BLaER1 (cell line): ENCODE results near the gene UTP18.
"Not testable (repeated sequence)": the region's sequence is repeated elsewhere in the genome, so short reads cannot be mapped to it uniquely, and the experiment has no call there.

Source experiments
- H3K27ac ChIP-seq: shearing (Covaris generic); formaldehyde crosslinking; 2 replicates; pipeline ENCODE4 v1.8.1; 2022
- H3K27me3 ChIP-seq: shearing (Covaris generic); formaldehyde crosslinking; 2 replicates; pipeline ENCODE4 v1.8.1; 2022
- H3K36me3 ChIP-seq: shearing (Covaris generic); formaldehyde crosslinking; 2 replicates; pipeline ENCODE4 v1.8.1; 2022
- H3K4me1 ChIP-seq: shearing (Covaris generic); formaldehyde crosslinking; 2 replicates; pipeline ENCODE4 v1.8.1; 2022
- H3K4me2 ChIP-seq: shearing (Covaris generic); formaldehyde crosslinking; 2 replicates; pipeline ENCODE4 v1.8.1; 2022
- H3K4me3 ChIP-seq: shearing (Covaris generic); formaldehyde crosslinking; 2 replicates; pipeline ENCODE4 v1.8.1; 2022
- H3K9ac ChIP-seq: shearing (Covaris generic); formaldehyde crosslinking; 2 replicates; pipeline ENCODE4 v1.8.1; 2022
- H3K9me3 ChIP-seq: shearing (Covaris generic); formaldehyde crosslinking; 2 replicates; pipeline ENCODE4 v1.8.1; 2022
- H4K20me1 ChIP-seq: shearing (Covaris generic); formaldehyde crosslinking; 2 replicates; pipeline ENCODE4 v1.8.1; 2022
- Cebpa-rat ChIP-seq: shearing (Covaris generic); IDR thresholded peaks from 2 replicates; pipeline ENCODE4 v1.8.1; 2022

UTP18 gene

DNA sequence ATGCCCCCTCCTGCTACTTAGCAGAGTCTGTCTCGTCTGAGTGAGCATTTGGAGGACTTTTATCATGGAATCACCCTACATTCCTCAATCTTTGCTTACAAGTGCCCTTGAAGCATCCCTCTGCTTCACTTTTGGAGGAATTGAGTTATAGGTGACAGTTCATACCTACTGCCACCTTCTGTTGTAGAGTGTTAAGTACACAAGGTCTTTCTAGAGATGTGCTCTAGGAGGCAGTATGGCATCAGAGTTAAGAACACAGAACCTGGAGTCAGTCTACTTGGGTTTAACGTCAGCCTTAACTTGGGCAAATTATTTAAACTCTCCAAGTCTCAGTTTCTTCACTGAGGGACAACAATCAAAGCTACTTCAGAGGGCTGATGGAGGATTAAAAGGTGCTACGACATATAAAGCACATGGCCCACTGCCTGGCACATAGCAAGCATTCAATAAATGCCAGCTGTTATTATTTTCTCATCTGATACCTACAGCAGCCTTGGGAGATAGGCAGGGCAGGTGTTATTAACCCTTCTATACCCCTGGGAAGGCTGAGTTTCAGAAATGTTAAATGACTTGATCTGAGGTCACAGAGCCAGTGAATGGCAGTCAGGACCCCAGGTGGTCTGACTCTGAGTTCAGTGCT, 62.2 kb downstream of the UTP18 start:
- no peaks in the 10 kb centered on the region for H4K20me1 ChIP-seq
- no peaks in the 10 kb centered on the region for H3K27me3 ChIP-seq
- H3K9ac ChIP-seq, result no peak overlapping the region
- no peaks in the 10 kb centered on the region for H3K4me1 ChIP-seq
- H3K27ac ChIP-seq, result no peak overlapping the region
- H3K4me2 ChIP-seq, result no peak overlapping the region
- no peak overlapping the region for H3K4me3 ChIP-seq
- H3K36me3 ChIP-seq, result no peaks in the 10 kb centered on the region; the same call in 1 of the 2 replicates
- peaks cover 27% of the 10 kb centered on the region for H3K9me3 ChIP-seq
- TF ChIP-seq Cebpa-rat, result no peak

DNA sequence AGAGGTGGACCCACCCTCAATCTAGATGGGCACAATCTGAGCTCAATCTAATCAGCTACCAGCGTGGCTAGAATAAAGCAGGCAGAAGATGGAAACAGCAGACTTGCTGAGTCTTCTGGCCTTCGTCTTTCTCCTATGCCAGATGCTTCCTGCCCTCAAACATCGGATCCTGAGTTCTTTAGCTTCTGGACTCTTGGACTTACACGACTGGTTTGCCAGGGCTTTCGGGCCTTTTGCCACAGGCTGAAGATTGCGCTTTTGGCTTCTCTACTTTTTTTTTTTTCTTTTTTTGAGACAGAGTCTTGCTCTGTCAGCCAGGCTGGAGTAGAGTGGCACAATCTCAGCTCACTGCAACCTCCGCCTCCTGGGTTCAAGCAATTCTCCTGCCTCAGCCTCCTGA, 65.1 kb downstream of the UTP18 start:
- TF ChIP-seq Cebpa-rat, result no peak
- H3K4me3 ChIP-seq, result no peak overlapping the region
- H3K4me1 ChIP-seq, result no peaks in the 10 kb centered on the region
- no peak overlapping the region for H3K4me2 ChIP-seq
- H3K9ac ChIP-seq, result no peak overlapping the region
- no peaks in the 10 kb centered on the region for H3K27me3 ChIP-seq
- no peaks in the 10 kb centered on the region for H3K9me3 ChIP-seq
- no peak overlapping the region for H3K27ac ChIP-seq
- H4K20me1 ChIP-seq, result no peaks in the 10 kb centered on the region
- H3K36me3 ChIP-seq, result no peaks in the 10 kb centered on the region

DNA sequence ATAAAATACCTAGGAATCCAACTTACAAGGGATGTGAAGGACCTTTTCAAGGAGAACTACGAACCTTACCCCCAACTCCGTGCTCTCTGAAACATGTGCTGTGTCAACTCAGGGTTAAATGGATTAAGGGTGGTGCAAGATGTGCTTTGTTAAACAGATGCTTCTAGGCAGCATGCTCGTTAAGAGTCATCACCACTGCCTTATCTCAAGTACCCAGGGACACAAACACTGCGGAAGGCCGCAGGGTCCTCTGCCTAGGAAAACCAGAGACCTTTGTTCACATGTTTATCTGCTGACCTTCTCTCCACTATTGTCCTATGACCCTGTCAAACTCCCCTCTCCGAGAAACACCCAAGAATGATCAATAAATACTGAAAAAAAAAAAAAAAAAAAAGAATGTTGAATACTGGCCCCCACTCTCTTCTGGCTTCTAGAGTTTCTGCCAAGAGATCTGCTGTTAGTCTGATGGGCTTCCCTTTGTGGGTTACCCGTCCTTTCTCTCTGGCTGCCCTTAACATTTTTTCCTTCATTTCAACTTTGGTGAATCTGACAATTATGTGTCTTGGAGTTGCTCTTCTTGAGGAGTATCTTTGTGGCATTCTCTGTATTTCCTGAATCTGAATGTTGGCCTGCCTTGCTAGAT, 70.6 kb downstream of the UTP18 start:
- H3K27ac ChIP-seq, H3K9me3 ChIP-seq, H3K9ac ChIP-seq, H3K27me3 ChIP-seq, H3K36me3 ChIP-seq, H4K20me1 ChIP-seq, H3K4me3 ChIP-seq, H3K4me1 ChIP-seq, H3K4me2 ChIP-seq: not testable (repeated sequence)

DNA sequence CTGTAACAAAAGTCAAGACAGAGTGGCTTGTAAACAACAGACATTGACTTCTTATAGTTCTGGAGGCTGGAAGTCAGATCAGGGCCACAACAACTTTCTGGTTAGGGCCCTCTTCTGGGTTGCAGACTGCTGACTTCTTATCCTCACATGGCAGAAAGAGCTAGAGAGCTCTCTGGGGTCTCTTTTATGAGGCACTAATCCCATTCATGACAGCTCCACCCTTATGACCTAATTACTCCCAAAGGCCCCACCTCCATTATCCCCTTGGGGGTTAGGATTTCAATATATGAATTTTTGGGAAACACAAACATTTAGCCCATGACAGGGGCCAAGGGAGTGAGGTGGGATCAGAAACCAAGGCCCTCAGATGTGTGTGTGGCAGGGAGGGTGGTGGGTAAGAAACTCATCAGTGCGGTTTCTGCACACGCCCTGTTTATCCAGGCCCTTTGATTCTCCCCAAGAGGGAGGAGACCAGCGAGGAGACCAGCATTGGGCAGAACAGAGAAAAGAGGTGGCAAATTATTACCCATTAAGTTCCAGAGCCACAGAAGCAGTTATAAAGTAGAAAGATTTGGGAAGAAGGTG, 74.8 kb downstream of the UTP18 start:
- H3K4me1 ChIP-seq, result no peaks in the 10 kb centered on the region
- H4K20me1 ChIP-seq, result no peaks in the 10 kb centered on the region
- no peak for TF ChIP-seq Cebpa-rat
- no peaks in the 10 kb centered on the region for H3K9me3 ChIP-seq
- no peak overlapping the region for H3K9ac ChIP-seq
- H3K27ac ChIP-seq, result no peak overlapping the region
- H3K36me3 ChIP-seq, result no peaks in the 10 kb centered on the region
- H3K27me3 ChIP-seq, result no peaks in the 10 kb centered on the region
- H3K4me2 ChIP-seq, result no peak overlapping the region
- no peak overlapping the region for H3K4me3 ChIP-seq

DNA sequence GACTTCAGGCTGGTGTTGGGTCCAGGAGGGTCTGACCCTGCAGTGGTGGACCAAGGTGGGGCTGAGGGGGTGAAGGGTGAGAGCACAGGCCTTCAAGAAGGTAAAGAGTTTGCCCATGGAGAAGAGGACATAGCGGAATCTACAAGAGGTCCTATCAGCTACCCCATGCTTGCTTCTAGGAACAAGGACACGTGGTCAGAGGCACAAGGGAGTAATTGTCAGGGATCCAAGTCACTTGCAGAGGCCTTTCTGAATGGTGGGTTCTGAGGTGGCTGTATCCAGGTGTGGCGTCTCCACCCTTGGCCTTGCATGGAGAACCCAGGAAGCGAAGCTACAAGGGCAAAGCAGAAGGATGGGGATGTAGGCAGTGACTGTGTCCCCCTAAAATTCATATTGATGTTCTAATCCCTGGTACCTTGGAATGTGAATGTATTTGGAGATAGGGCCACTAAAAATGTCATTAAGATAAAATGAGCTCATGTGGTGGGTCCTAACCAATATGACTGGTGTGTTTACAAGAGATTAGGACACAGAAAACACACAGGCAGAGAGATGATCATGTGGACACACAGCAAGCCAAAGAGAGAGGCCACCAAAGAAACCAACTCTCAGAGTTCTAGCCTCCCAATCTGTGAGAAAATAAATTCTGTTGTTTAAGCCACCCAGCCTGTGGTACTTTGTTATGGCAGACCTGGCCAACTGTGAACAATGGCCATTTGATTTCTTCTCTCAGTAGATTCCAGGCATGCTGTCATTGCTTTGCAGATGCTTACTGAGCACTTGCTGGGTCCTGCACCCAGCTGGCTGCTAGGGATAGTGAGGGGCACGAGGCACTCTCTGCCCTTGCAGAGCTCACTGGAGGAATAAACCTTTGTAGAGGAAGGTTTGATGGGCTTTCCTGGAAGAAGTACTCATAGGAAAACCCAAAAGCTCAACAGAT, 75.8 kb downstream of the UTP18 start:
- Histone ChIP-seq H3K9me3 (no peaks in the 10 kb centered on the region), H3K4me1 (no peaks in the 10 kb centered on the region), H3K4me3 (no peak overlapping the region), H4K20me1 (no peaks in the 10 kb centered on the region), H3K27me3 (no peaks in the 10 kb centered on the region), H3K9ac (no peak overlapping the region), H3K4me2 (no peak overlapping the region), H3K27ac (no peak overlapping the region), H3K36me3 (no peaks in the 10 kb centered on the region)
- TF ChIP-seq Cebpa-rat, result no peak

DNA sequence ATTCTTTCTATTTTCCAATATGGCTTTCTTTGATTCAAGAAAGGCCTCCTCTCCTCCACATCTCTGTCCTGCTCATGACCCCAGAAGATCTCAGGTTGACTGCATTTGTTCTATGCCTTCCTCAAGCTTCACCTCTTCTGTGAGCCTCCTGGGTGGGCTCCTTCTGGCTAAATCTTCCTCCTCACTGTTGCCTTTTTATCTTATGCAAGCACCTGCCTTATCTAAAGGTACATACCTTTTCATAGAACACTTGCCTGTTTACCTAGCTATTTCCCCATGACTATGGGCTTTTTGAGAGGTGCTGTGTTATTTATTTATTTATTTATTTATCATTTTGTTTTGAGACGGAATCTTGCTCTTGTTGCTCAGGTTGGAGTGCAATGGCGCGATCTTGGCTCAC, 81.1 kb downstream of the UTP18 start:
- no peak for TF ChIP-seq Cebpa-rat

DNA sequence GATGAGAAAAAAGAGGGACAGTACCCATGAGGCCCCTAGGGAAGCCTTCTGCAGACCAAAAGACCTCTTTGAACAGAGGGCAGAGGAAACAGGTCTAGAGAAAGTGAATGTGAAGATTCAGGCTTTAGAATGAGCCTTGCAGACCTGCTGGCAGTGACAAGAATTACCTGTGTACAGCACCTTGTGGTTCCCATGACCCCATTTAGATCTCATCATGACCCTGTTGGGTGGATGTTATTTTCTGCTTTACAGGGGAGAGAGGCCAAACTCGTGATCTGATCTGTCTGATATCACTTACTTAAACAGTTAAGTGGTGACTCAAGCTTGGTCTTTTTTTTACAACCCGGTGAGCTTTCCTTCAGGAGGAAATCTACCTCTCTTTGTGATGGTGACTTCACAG, 81.9 kb downstream of the UTP18 start:
- Histone ChIP-seq H3K36me3 (no peaks in the 10 kb centered on the region), H3K27me3 (no peaks in the 10 kb centered on the region), H3K9me3 (no peaks in the 10 kb centered on the region), H3K4me1 (no peaks in the 10 kb centered on the region), H4K20me1 (no peaks in the 10 kb centered on the region), H3K27ac (no peak overlapping the region), H3K4me2 (no peak overlapping the region), H3K4me3 (no peak overlapping the region), H3K9ac (no peak overlapping the region)
- no peak for TF ChIP-seq Cebpa-rat

More for the DNA sequence above, 81.1 kb downstream of the UTP18 start:
- Histone ChIP-seq H3K9ac (no peak overlapping the region), H3K27me3 (no peaks in the 10 kb centered on the region), H3K4me2 (no peak overlapping the region), H3K4me3 (no peak overlapping the region), H3K36me3 (no peaks in the 10 kb centered on the region), H3K27ac (no peak overlapping the region), H3K9me3 (no peaks in the 10 kb centered on the region), H4K20me1 (no peaks in the 10 kb centered on the region), H3K4me1 (no peaks in the 10 kb centered on the region)

DNA sequence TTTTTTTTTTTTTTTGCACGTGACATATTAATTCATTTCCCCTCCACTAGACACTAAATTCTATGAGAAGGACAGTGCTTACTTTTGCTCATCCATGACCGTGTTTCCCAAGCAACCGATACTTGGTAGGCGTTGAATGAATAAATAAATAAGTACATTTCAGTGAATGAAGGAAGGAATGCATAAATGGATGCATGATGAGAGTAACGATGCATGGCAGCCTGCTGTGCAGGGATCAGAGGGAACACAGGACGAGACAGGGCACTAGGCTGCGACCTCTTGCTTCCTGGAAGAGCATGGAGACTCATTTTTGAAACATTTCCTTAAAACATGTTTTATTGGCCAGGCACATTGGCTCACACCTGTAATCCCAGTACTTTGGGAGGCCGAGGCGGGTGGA, 84.2 kb downstream of the UTP18 start:
- Histone ChIP-seq H3K36me3 (no peaks in the 10 kb centered on the region), H3K4me2 (no peak overlapping the region), H3K27me3 (no peaks in the 10 kb centered on the region), H3K4me3 (no peak overlapping the region), H3K9ac (no peak overlapping the region), H4K20me1 (no peaks in the 10 kb centered on the region), H3K27ac (no peak overlapping the region), H3K4me1 (no peaks in the 10 kb centered on the region), H3K9me3 (no peaks in the 10 kb centered on the region)
- TF ChIP-seq Cebpa-rat, result no peak

DNA sequence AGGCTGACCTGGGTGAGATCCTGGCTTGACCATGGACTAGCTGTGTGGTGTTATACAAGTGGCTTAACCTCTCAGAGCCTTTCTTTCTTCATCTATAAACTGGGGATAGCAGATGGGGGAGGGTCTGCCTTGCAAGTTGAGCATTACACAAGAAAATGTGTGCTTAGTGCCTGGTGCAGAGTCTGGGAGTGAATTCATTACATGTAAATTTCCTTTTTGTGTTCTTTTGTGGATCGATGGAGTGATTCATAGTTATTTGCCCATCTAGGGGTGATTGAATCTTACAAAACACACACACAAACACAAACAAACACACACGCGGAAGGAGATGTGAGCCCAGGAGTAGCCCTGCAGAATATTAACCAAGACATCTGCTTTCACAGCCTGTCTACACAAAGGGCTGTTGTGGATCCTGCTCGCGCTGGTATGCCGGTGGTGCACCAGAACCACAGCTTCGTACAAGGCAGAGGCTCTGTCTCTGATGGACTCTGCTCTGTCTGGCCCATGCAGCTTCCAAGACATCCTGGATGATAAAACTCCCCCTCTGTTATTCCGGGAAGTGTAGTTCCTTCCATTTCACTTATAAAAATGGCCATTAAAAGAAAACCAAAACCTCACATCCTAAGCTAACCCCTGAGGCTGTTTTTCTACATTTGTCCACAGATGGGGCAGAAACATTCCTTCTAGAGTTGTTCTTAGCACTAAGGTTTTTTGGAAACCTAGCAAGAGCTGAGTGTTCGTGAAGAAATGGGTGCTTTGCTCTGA, 86.1 kb downstream of the UTP18 start:
- no peaks in the 10 kb centered on the region for H3K27me3 ChIP-seq
- no peaks in the 10 kb centered on the region for H4K20me1 ChIP-seq
- no peak overlapping the region for H3K4me2 ChIP-seq
- no peaks in the 10 kb centered on the region for H3K4me1 ChIP-seq
- H3K36me3 ChIP-seq, result no peaks in the 10 kb centered on the region
- no peaks in the 10 kb centered on the region for H3K9me3 ChIP-seq
- H3K9ac ChIP-seq, result no peak overlapping the region
- H3K27ac ChIP-seq, result no peak overlapping the region
- TF ChIP-seq Cebpa-rat, result no peak
- no peak overlapping the region for H3K4me3 ChIP-seq
